ENCODE measurements around the gene SLC24A1.

The SLC24A1 gene

GRCh38 chr15:65639509-65639908, 17.8 kb downstream of the SLC24A1 start:
- no peak overlapping the region for H3K9ac ChIP-seq (ENCODE audit: low read depth, low read length)
- no peak overlapping the region for H2AFZ ChIP-seq (ENCODE audit: low read depth, low read length)
- no peaks in the 10 kb centered on the region for H3K79me2 ChIP-seq (ENCODE audit: insufficient read depth, low read length)
- no peak overlapping the region for H3K4me2 ChIP-seq (ENCODE audit: insufficient read depth, low read length)
- DNase-seq (no peak), ATAC-seq (ENCODE audit: insufficient read depth, low read depth) (no peak)
- no peak for TF ChIP-seq CTCF (IDR thresholded peaks at IDR 0.05; ENCODE audit: borderline replicate concordance, extremely low read depth, low read length, poor library complexity, severe bottlenecking)
- no peak for TF ChIP-seq EZH2 (IDR thresholded peaks at IDR 0.05; ENCODE audit: borderline replicate concordance, low read depth, low read length, severe bottlenecking)
- H4K20me1 ChIP-seq (ENCODE audit: insufficient read depth, low read length), result no peaks in the 10 kb centered on the region
- no peaks in the 10 kb centered on the region for H3K36me3 ChIP-seq (ENCODE audit: insufficient read depth, low read length)
- H3K27me3 ChIP-seq (ENCODE audit: insufficient read depth, low read length, poor library complexity), result no peaks in the 10 kb centered on the region
- H3K9me3 ChIP-seq (ENCODE audit: insufficient read depth, low read length, severe bottlenecking), result no peaks in the 10 kb centered on the region
- H3K4me3 ChIP-seq (ENCODE audit: low read depth in 1 of 2, low read length in 2 of 2), result no peak overlapping the region
- no peak overlapping the region for H3K27ac ChIP-seq (ENCODE audit: low read length)
- peaks cover 9% of the 10 kb centered on the region for H3K4me1 ChIP-seq (ENCODE audit: insufficient read depth, low read length)

- Histone ChIP-seq H3K79me2 (ENCODE audit: insufficient read depth, low read length) (no peaks in the 10 kb centered on the region), H3K27ac (ENCODE audit: low read length) (no peak overlapping the region), H3K36me3 (ENCODE audit: insufficient read depth, low read length) (no peaks in the 10 kb centered on the region), H3K4me3 (ENCODE audit: low read depth in 1 of 2, low read length in 2 of 2) (no peak overlapping the region), H3K4me2 (ENCODE audit: insufficient read depth, low read length) (no peak overlapping the region), H3K4me1 (ENCODE audit: insufficient read depth, low read length) (peaks cover 9% of the 10 kb centered on the region), H2AFZ (ENCODE audit: low read depth, low read length) (no peak overlapping the region), H3K9me3 (ENCODE audit: insufficient read depth, low read length, severe bottlenecking) (no peaks in the 10 kb centered on the region), H3K9ac (ENCODE audit: low read depth, low read length) (no peak overlapping the region), H4K20me1 (ENCODE audit: insufficient read depth, low read length) (no peaks in the 10 kb centered on the region), H3K27me3 (ENCODE audit: insufficient read depth, low read length, poor library complexity) (no peaks in the 10 kb centered on the region)
- TF ChIP-seq EZH2 (IDR thresholded peaks at IDR 0.05; ENCODE audit: borderline replicate concordance, low read depth, low read length, severe bottlenecking) (no peak), CTCF (IDR thresholded peaks at IDR 0.05; ENCODE audit: borderline replicate concordance, extremely low read depth, low read length, poor library complexity, severe bottlenecking) (no peak)
- ATAC-seq (ENCODE audit: insufficient read depth, low read depth) (no peak), DNase-seq (no peak)
These were observed 20.2 kb downstream of the SLC24A1 start for GRCh38 chr15:65641768-65642475.

- H3K36me3 ChIP-seq (ENCODE audit: insufficient read depth, low read length), result no peaks in the 10 kb centered on the region
- no peak overlapping the region for H3K4me2 ChIP-seq (ENCODE audit: insufficient read depth, low read length)
- no peaks in the 10 kb centered on the region for H3K79me2 ChIP-seq (ENCODE audit: insufficient read depth, low read length)
- H2AFZ ChIP-seq (ENCODE audit: low read depth, low read length), result no peak overlapping the region
- no peak overlapping the region for H3K4me3 ChIP-seq (ENCODE audit: low read depth in 1 of 2, low read length in 2 of 2)
- H3K27me3 ChIP-seq (ENCODE audit: insufficient read depth, low read length, poor library complexity), result no peaks in the 10 kb centered on the region
- H3K9me3 ChIP-seq (ENCODE audit: insufficient read depth, low read length, severe bottlenecking), result no peaks in the 10 kb centered on the region
- no peak for DNase-seq
- no peak for ATAC-seq (ENCODE audit: insufficient read depth, low read depth)
- H3K27ac ChIP-seq (ENCODE audit: low read length), result no peak overlapping the region
- peaks cover 9% of the 10 kb centered on the region for H3K4me1 ChIP-seq (ENCODE audit: insufficient read depth, low read length)
- H3K9ac ChIP-seq (ENCODE audit: low read depth, low read length), result no peak overlapping the region
- no peaks in the 10 kb centered on the region for H4K20me1 ChIP-seq (ENCODE audit: insufficient read depth, low read length)
- no peak for TF ChIP-seq CTCF (IDR thresholded peaks at IDR 0.05; ENCODE audit: borderline replicate concordance, extremely low read depth, low read length, poor library complexity, severe bottlenecking)
- no peak for TF ChIP-seq EZH2 (IDR thresholded peaks at IDR 0.05; ENCODE audit: borderline replicate concordance, low read depth, low read length, severe bottlenecking)
These were observed 20.9 kb downstream of the SLC24A1 start for GRCh38 chr15:65642594-65642993.

Data from DND-41 (cell line).